ENCODE results near the gene STXBP5. TPM values are rescaled to one million over a fixed set of nuclear protein-coding genes. Genes with fewer than 3 reads are reported as not detected.

Gene STXBP5
- total and polyA plus RNA-seq, 9 of the 15 experiments (the other 6 are each of a cell fraction or from before 2014, with no cell fraction given) = 23.3 to 172 (median 71.5) TPM

DNA sequence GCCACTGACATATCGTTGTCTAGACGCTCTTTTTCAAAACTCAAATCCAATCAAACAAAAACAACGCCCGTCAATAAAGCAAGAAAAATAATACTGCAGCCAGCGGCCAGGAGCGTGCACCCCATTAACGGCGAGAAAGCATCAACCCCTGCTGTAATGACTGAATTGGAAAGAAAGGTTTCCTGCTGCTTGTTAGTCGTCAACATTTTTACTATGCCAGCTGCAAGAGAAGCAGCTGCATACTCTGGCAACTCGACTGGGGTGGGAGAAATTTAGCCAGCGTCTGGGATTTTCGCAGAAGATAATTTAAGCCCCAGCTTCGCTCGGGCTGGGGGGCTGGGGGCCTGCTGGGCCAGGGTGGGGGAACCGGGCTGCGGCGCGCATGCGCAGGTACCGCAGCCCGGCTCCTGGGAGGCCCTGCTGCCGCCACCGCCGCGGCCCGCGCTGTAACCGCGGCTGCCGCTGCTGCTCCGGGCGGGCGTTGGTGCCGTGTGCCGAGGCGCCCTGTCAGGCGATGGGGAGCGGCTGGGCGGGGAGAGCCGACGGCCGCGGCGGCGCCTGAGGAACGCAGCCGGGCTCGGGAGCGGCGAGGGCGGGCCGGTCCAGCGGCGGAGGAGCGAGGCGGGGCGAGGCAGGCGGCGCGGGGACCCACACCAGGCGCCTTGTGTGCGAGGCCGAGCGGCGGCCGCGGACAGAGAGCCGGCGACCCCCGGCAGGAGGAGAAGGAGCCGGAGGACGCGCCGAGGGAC is 732 bp upstream of the STXBP5 start (continued):
- TF ChIP-seq, protein P1, sequence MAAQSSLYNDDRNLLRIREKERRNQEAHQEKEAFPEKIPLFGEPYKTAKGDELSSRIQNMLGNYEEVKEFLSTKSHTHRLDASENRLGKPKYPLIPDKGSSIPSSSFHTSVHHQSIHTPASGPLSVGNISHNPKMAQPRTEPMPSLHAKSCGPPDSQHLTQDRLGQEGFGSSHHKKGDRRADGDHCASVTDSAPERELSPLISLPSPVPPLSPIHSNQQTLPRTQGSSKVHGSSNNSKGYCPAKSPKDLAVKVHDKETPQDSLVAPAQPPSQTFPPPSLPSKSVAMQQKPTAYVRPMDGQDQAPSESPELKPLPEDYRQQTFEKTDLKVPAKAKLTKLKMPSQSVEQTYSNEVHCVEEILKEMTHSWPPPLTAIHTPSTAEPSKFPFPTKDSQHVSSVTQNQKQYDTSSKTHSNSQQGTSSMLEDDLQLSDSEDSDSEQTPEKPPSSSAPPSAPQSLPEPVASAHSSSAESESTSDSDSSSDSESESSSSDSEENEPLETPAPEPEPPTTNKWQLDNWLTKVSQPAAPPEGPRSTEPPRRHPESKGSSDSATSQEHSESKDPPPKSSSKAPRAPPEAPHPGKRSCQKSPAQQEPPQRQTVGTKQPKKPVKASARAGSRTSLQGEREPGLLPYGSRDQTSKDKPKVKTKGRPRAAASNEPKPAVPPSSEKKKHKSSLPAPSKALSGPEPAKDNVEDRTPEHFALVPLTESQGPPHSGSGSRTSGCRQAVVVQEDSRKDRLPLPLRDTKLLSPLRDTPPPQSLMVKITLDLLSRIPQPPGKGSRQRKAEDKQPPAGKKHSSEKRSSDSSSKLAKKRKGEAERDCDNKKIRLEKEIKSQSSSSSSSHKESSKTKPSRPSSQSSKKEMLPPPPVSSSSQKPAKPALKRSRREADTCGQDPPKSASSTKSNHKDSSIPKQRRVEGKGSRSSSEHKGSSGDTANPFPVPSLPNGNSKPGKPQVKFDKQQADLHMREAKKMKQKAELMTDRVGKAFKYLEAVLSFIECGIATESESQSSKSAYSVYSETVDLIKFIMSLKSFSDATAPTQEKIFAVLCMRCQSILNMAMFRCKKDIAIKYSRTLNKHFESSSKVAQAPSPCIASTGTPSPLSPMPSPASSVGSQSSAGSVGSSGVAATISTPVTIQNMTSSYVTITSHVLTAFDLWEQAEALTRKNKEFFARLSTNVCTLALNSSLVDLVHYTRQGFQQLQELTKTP (IDR thresholded peaks at IDR 0.05; ENCODE audit: low read depth in 1 of 2, partially characterized antibody in 2 of 2) = peak; percentile 79 to 92
- TF ChIP-seq CREM (IDR thresholded peaks at IDR 0.05; ENCODE audit: low read depth) (0 out of 2 replicates have a peak, but pooled peaks have one; percentile 35), GTF2F1 (IDR thresholded peaks at IDR 0.05; ENCODE audit: low read depth, low read length) (0 out of 2 replicates have a peak, but pooled peaks have one; percentile 41), SIN3A (IDR thresholded peaks at IDR 0.05; ENCODE audit: borderline replicate concordance in 2 of 2, control insufficient read depth in 1 of 2, low read depth in 2 of 2, low read length in 2 of 2) (0 out of 4 replicates have a peak, but pooled peaks have one; percentile 5 to 38), POLR2G (IDR thresholded peaks at IDR 0.05; ENCODE audit: low read depth, low read length) (peak; percentile 79), COPS2 (conservative IDR thresholded peaks at IDR 0.05) (no peak), ZNF24 (IDR thresholded peaks at IDR 0.05) (peak; percentile 54), HDAC1 (IDR thresholded peaks at IDR 0.05) (peak in 1 of 2 experiments; percentile 10; a peak in 1 of 4 replicates), TBL1XR1 (IDR thresholded peaks at IDR 0.05; ENCODE audit: low read length in 2 of 2) (no peak), NFXL1 (CRISPR knock-in tag; IDR thresholded peaks at IDR 0.05) (0 out of 2 replicates have a peak, but pooled peaks have one; percentile 12), POLR2B (IDR thresholded peaks at IDR 0.05; ENCODE audit: low read depth, partially characterized antibody) (peak; percentile 4), GTF2E2 (tag; IDR thresholded peaks at IDR 0.05) (0 out of 2 replicates have a peak, but pooled peaks have one; percentile 17), BHLHE40 (IDR thresholded peaks at IDR 0.05; ENCODE audit: low read length) (peak; percentile 57), SRSF9 (IDR thresholded peaks at IDR 0.05; ENCODE audit: borderline replicate concordance, low read depth, low read length) (no peak), CTBP1 (IDR thresholded peaks at IDR 0.05; ENCODE audit: borderline replicate concordance) (peak; percentile 80; the same call in 1 of the 2 replicates)
- TF ChIP-seq, protein P2, sequence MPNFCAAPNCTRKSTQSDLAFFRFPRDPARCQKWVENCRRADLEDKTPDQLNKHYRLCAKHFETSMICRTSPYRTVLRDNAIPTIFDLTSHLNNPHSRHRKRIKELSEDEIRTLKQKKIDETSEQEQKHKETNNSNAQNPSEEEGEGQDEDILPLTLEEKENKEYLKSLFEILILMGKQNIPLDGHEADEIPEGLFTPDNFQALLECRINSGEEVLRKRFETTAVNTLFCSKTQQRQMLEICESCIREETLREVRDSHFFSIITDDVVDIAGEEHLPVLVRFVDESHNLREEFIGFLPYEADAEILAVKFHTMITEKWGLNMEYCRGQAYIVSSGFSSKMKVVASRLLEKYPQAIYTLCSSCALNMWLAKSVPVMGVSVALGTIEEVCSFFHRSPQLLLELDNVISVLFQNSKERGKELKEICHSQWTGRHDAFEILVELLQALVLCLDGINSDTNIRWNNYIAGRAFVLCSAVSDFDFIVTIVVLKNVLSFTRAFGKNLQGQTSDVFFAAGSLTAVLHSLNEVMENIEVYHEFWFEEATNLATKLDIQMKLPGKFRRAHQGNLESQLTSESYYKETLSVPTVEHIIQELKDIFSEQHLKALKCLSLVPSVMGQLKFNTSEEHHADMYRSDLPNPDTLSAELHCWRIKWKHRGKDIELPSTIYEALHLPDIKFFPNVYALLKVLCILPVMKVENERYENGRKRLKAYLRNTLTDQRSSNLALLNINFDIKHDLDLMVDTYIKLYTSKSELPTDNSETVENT (CRISPR knock-in tag; IDR thresholded peaks at IDR 0.05) = peak; percentile 91
- TF ChIP-seq, protein P3, sequence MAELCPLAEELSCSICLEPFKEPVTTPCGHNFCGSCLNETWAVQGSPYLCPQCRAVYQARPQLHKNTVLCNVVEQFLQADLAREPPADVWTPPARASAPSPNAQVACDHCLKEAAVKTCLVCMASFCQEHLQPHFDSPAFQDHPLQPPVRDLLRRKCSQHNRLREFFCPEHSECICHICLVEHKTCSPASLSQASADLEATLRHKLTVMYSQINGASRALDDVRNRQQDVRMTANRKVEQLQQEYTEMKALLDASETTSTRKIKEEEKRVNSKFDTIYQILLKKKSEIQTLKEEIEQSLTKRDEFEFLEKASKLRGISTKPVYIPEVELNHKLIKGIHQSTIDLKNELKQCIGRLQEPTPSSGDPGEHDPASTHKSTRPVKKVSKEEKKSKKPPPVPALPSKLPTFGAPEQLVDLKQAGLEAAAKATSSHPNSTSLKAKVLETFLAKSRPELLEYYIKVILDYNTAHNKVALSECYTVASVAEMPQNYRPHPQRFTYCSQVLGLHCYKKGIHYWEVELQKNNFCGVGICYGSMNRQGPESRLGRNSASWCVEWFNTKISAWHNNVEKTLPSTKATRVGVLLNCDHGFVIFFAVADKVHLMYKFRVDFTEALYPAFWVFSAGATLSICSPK (IDR thresholded peaks at IDR 0.05; ENCODE audit: borderline replicate concordance) = no peak
- TF ChIP-seq, protein P4, sequence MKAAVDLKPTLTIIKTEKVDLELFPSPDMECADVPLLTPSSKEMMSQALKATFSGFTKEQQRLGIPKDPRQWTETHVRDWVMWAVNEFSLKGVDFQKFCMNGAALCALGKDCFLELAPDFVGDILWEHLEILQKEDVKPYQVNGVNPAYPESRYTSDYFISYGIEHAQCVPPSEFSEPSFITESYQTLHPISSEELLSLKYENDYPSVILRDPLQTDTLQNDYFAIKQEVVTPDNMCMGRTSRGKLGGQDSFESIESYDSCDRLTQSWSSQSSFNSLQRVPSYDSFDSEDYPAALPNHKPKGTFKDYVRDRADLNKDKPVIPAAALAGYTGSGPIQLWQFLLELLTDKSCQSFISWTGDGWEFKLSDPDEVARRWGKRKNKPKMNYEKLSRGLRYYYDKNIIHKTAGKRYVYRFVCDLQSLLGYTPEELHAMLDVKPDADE (conservative IDR thresholded peaks at IDR 0.05; ENCODE audit: control insufficient read depth, low read depth, low read length) = peak; percentile 13; the same call in 1 of the 2 replicates

All from K562 (cell line).